ENCODE data around the gene MSI2.
A peak's percentile ranks its signal among the peaks of the same experiment; 100 is the strongest.

Gene MSI2

DNA sequence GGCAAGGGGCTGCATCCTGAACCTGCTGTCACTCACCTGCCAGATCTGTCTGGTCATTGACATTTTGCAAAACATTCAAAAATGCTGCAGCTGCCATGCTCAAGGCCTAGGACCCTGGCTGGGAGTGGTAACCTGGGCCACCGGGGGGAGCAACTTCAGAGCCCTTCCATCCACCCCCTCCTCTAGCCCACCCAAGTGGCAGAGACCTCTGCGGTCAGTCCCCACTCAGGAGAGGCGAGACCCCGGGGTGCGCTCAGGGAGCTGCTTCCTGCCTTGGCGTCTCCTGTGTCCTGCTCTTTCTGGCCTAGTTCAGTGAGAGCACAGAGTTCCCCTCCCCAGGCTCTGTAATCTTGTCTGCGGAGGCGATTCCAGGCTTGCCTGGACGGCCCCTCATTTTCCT lies 380.0 kb downstream of the MSI2 start:
- DNase-seq (ENCODE audit: low read depth) = no peak
- H3K4me3 ChIP-seq (ENCODE audit: low read depth, low read length) = no peak overlapping the region
- TF ChIP-seq, protein P1, sequence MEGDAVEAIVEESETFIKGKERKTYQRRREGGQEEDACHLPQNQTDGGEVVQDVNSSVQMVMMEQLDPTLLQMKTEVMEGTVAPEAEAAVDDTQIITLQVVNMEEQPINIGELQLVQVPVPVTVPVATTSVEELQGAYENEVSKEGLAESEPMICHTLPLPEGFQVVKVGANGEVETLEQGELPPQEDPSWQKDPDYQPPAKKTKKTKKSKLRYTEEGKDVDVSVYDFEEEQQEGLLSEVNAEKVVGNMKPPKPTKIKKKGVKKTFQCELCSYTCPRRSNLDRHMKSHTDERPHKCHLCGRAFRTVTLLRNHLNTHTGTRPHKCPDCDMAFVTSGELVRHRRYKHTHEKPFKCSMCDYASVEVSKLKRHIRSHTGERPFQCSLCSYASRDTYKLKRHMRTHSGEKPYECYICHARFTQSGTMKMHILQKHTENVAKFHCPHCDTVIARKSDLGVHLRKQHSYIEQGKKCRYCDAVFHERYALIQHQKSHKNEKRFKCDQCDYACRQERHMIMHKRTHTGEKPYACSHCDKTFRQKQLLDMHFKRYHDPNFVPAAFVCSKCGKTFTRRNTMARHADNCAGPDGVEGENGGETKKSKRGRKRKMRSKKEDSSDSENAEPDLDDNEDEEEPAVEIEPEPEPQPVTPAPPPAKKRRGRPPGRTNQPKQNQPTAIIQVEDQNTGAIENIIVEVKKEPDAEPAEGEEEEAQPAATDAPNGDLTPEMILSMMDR (IDR thresholded peaks at IDR 0.05; ENCODE audit: insufficient read depth, low read depth, low read length, missing control alignments) = no peak

DNA sequence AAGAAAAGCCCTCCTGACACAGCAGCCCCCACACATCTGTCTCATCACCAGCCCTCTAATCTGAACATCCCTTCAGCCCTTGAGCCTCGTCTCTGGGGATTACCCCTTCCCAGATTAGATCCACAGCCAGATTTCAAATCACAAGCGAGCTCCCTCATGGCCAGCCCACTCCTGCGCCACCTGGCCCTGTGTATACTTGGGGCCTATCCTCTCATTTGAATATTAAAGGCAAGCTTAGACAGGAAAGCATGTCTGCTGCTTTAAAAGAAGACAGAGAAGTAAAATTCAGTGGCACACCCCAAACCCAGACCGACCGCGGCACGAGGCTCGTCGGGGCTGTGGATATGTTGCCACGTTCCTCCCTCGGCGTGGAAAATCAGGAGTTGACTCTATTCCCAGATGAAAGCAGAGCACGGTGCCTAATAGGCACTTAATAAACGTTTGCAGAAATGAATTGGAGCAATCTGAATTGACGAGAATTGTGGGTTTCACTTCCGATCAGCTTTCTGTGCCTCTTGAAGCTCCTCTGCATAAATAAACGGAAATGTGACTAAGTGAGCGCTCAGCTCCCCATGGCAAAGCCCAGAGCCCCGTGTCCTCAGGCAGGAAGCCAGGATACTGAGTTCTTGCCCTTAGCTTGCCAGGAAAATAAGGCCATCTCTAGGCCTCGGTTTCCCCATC lies 380.8 kb downstream of the MSI2 start:
- no peak overlapping the region for H3K4me3 ChIP-seq (ENCODE audit: low read depth, low read length)
- TF ChIP-seq, protein P1 (IDR thresholded peaks at IDR 0.05; ENCODE audit: insufficient read depth, low read depth, low read length, missing control alignments) = no peak
- peak; percentile 40 for DNase-seq (ENCODE audit: low read depth)

DNA sequence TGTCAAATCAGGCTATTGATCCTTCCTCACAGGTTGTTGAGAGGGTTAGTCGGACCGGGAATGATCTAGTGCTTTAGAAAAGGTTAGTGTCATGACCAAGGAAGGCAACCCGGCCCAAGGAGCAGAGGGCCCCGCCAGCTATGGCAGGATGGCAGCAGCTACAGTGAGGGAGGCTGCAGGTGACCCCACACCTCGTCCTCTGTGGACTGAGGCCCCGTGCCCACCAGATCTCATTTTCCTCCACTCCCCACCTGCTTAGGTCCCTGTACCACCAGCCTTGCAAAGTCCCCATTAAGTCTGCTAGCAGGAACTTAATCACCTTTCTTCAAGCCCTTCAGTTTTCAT lies 381.3 kb downstream of the MSI2 start:
- no peak for DNase-seq (ENCODE audit: low read depth)
- H3K4me3 ChIP-seq (ENCODE audit: low read depth, low read length) = no peak overlapping the region
- TF ChIP-seq, protein P1 (IDR thresholded peaks at IDR 0.05; ENCODE audit: insufficient read depth, low read depth, low read length, missing control alignments) = no peak

DNA sequence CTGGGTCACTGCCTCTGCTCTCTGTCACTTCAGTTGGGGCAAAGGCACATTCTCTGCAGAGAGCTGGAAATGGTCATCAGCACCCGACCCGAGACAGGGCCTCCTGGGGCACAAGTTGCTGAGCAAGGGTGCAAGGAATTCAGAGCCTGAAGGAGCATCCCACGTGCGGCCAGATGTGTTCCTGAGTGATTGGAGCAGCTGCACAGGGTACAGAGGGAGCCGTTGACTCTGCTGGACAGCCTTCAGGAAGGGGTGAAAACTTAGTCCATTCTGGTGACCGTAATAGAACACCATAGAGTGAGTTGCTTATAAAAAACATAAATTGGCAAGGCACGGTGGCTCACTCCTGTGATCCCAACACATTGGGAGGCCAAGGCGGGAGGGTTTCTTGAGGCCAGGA lies 382.0 kb downstream of the MSI2 start:
- TF ChIP-seq, protein P1 (IDR thresholded peaks at IDR 0.05; ENCODE audit: insufficient read depth, low read depth, low read length, missing control alignments) = no peak
- DNase-seq (ENCODE audit: low read depth) = no peak
- no peak overlapping the region for H3K4me3 ChIP-seq (ENCODE audit: low read depth, low read length)

DNA sequence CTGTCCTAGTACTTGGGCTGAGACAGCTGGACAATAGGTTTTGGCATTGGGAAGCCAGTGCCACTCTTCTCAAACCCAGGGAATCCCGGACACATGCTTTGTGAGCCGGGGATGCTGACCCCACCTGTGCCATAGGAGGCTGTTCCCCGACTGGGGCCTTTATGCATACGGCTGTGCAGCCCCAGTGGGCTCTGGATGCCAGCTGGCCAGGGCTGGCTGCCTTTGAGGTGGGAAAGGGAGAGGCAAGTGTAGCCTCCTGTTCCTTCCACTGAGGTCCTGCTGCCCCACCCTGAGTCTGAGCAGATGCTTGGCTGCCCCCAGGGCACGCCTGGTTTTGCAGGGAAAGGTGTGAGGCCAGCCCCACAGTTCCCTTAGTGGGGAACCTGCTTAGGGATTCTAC lies 383.1 kb downstream of the MSI2 start:
- TF ChIP-seq, protein P1 (IDR thresholded peaks at IDR 0.05; ENCODE audit: insufficient read depth, low read depth, low read length, missing control alignments) = no peak
- H3K4me3 ChIP-seq (ENCODE audit: low read depth, low read length) = no peak overlapping the region
- DNase-seq (ENCODE audit: low read depth) = no peak

DNA sequence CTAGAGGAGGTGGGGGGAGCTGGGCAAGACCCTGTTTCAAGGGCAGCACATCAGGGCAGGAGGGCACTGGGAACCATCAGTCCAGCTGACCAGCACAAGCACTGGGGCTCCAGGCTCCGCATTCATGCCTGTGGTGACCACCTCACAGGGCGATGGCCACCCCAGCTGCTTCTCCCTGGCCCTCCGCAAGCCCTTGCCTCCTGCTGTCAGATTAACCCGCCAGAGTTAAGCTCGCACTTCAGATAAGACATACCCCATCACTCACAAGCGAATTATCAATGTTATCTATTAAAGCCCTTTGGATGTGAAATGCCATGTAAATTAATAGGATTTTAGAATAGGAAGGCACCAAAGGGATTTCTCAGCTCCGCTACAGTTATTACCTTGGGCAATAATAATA lies 383.8 kb downstream of the MSI2 start:
- no peak for DNase-seq (ENCODE audit: low read depth)
- TF ChIP-seq, protein P1 (IDR thresholded peaks at IDR 0.05; ENCODE audit: insufficient read depth, low read depth, low read length, missing control alignments) = no peak
- H3K4me3 ChIP-seq (ENCODE audit: low read depth, low read length) = no peak overlapping the region

DNA sequence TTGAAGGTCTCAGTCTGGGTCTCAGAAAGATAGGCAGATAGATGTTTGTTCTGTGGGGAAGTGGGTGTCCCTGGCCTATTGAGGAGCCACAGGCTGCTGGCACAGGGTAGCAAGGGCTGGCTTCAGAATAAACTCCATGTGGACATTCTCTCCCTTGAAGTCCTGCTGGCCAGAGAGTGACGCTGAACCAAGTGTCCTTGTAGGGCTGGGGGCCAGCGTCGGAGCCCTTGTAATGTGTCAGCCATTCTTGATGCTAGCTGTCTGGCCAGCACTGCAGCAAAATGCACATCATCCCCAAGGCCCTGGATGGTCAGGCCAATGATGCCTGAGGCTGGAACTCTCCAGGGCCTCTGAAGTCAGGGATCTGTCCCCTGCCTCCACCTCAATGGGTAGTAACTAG lies 385.4 kb downstream of the MSI2 start:
- H3K4me3 ChIP-seq (ENCODE audit: low read depth, low read length) = no peak overlapping the region
- TF ChIP-seq, protein P1 (IDR thresholded peaks at IDR 0.05; ENCODE audit: insufficient read depth, low read depth, low read length, missing control alignments) = no peak
- no peak for DNase-seq (ENCODE audit: low read depth)
